ENCODE measurements around the gene PRRT1. TPM values are rescaled to one million over a fixed set of nuclear protein-coding genes. Genes with fewer than 3 reads are reported as not detected.
A peak's percentile ranks its signal among the peaks of the same experiment; 100 is the strongest.
"Not testable (repeated sequence)": the region's sequence is repeated elsewhere in the genome, so short reads cannot be mapped to it uniquely, and the experiment has no call there.

PRRT1 gene
- under 1 TPM; 0.17 to 0.33 TPM for total RNA-seq

- peak within 1 kb of the TSS; percentile 99 for H3K4me3 Mint-ChIP-seq
These were observed at the start of gene PRRT1 for GRCh38 chr6:32151863-32152768. PRRT1 (minus strand) TSS chr6:32151939; CDS start chr6:32151827, 112 bp downstream.

GRCh38 chr6:32200711-32201475 is 49.2 kb upstream of the PRRT1 start:
- peaks cover 6% of the 10 kb centered on the region in 2 donors for H3K27me3 Mint-ChIP-seq
- H3K9me3 Mint-ChIP-seq: no peaks in the 10 kb centered on the region
- ATAC-seq: no peak
- H3K4me3 Mint-ChIP-seq: no peak overlapping the region
- H3K36me3 Mint-ChIP-seq: no peaks in the 10 kb centered on the region
- no peak overlapping the region for H3K27ac Mint-ChIP-seq
- DNase-seq (ENCODE audit: low spot score): peak; percentile 32
- peaks cover 8 to 12% of the 10 kb centered on the region in 2 donors for H3K4me1 Mint-ChIP-seq (ENCODE audit: low read depth in 2 of 2)

More at GRCh38 chr6:32151863-32152768, at the start of gene PRRT1:
- Mint-ChIP-seq H3K4me1 (ENCODE audit: low read depth in 2 of 2) (peaks cover 51 to 64% of the 10 kb centered on the region in 2 donors), H3K36me3 (no peaks in the 10 kb centered on the region), H3K27me3 (peaks cover 27 to 32% of the 10 kb centered on the region in 2 donors), H3K9me3 (no peaks in the 10 kb centered on the region), H3K27ac (peak within 1 kb of the TSS in 1 of 2 donors; percentile 76)
- ATAC-seq (no peak), DNase-seq (ENCODE audit: low spot score) (no peak)

- H3K9me3 Mint-ChIP-seq: no peaks in the 10 kb centered on the region
- H3K36me3 Mint-ChIP-seq: no peaks in the 10 kb centered on the region
- peaks cover 25% of the 10 kb centered on the region in 2 donors for H3K4me1 Mint-ChIP-seq (ENCODE audit: low read depth in 2 of 2)
- H3K27me3 Mint-ChIP-seq: peaks cover 0 to 2% of the 10 kb centered on the region in 2 donors
- peak overlapping the region in 1 of 2 donors; percentile 39 for H3K27ac Mint-ChIP-seq
- DNase-seq (ENCODE audit: low spot score): peak; percentile 49
- no peak for ATAC-seq
- H3K4me3 Mint-ChIP-seq: no peak overlapping the region
These were observed 47.1 kb upstream of the PRRT1 start for GRCh38 chr6:32198866-32199265.

GRCh38 chr6:32198345-32198696 is 46.6 kb upstream of the PRRT1 start:
- Mint-ChIP-seq H3K36me3 (no peaks in the 10 kb centered on the region), H3K27me3 (no peaks in the 10 kb centered on the region), H3K4me1 (ENCODE audit: low read depth in 2 of 2) (peaks cover 30% of the 10 kb centered on the region in 2 donors), H3K4me3 (no peak overlapping the region), H3K9me3 (no peaks in the 10 kb centered on the region), H3K27ac (peak overlapping the region in 1 of 2 donors; percentile 39)
- no peak for ATAC-seq
- DNase-seq (ENCODE audit: low spot score): peak; percentile 16

GRCh38 chr6:32196682-32197616 is 45.2 kb upstream of the PRRT1 start:
- ATAC-seq: no peak
- Mint-ChIP-seq H3K9me3 (no peaks in the 10 kb centered on the region), H3K27ac (peak overlapping the region; percentile 96 to 98), H3K4me1 (ENCODE audit: low read depth in 2 of 2) (peaks cover 37 to 38% of the 10 kb centered on the region in 2 donors), H3K4me3 (peak overlapping the region; percentile 91), H3K36me3 (no peaks in the 10 kb centered on the region), H3K27me3 (no peaks in the 10 kb centered on the region)
- DNase-seq (ENCODE audit: low spot score): peak; percentile 49

- ATAC-seq: peak; percentile 0 to 2
- peak; percentile 85 for DNase-seq (ENCODE audit: low spot score)
- Mint-ChIP-seq H3K4me1 (ENCODE audit: low read depth in 2 of 2) (peaks cover 44 to 46% of the 10 kb centered on the region in 2 donors), H3K4me3 (peak overlapping the region; percentile 91), H3K27me3 (no peaks in the 10 kb centered on the region), H3K36me3 (no peaks in the 10 kb centered on the region), H3K9me3 (no peaks in the 10 kb centered on the region), H3K27ac (peak overlapping the region; percentile 96 to 98)
These were observed 44.4 kb upstream of the PRRT1 start for GRCh38 chr6:32195902-32196681.

- DNase-seq (ENCODE audit: low spot score) (peak; percentile 100), ATAC-seq (peak; percentile 92 to 94)
- Mint-ChIP-seq H3K36me3 (no peaks in the 10 kb centered on the region), H3K4me1 (ENCODE audit: low read depth in 2 of 2) (peaks cover 48% of the 10 kb centered on the region in 2 donors), H3K4me3 (peak overlapping the region; percentile 91), H3K27me3 (no peaks in the 10 kb centered on the region), H3K27ac (peak overlapping the region; percentile 96 to 98), H3K9me3 (no peaks in the 10 kb centered on the region)
These were observed 43.8 kb upstream of the PRRT1 start for GRCh38 chr6:32195652-32195901.

GRCh38 chr6:32194825-32195651 is 43.3 kb upstream of the PRRT1 start:
- ATAC-seq (no peak), DNase-seq (ENCODE audit: low spot score) (peak; percentile 34)
- H3K4me1 Mint-ChIP-seq (ENCODE audit: low read depth in 2 of 2): peaks cover 48% of the 10 kb centered on the region in 2 donors
- H3K9me3 Mint-ChIP-seq: no peaks in the 10 kb centered on the region
- H3K27ac Mint-ChIP-seq: peak overlapping the region; percentile 96 to 98
- H3K4me3 Mint-ChIP-seq: peak overlapping the region; percentile 91
- H3K36me3 Mint-ChIP-seq: no peaks in the 10 kb centered on the region
- no peaks in the 10 kb centered on the region for H3K27me3 Mint-ChIP-seq

- Mint-ChIP-seq H3K9me3 (no peaks in the 10 kb centered on the region), H3K27ac (peak overlapping the region; percentile 96 to 98), H3K4me3 (peak overlapping the region; percentile 91), H3K4me1 (ENCODE audit: low read depth in 2 of 2) (peaks cover 48% of the 10 kb centered on the region in 2 donors), H3K27me3 (no peaks in the 10 kb centered on the region), H3K36me3 (no peaks in the 10 kb centered on the region)
- DNase-seq (ENCODE audit: low spot score) (peak; percentile 13), ATAC-seq (no peak)
These were observed 42.6 kb upstream of the PRRT1 start for GRCh38 chr6:32194388-32194787.

- Mint-ChIP-seq H3K4me1 (ENCODE audit: low read depth in 2 of 2) (peaks cover 58 to 60% of the 10 kb centered on the region in 2 donors), H3K4me3 (peak overlapping the region; percentile 90), H3K27ac (peak overlapping the region; percentile 96 to 98)
- not testable (repeated sequence) for H3K36me3 Mint-ChIP-seq; H3K27me3 Mint-ChIP-seq; DNase-seq (ENCODE audit: low spot score); H3K9me3 Mint-ChIP-seq; ATAC-seq
These were observed 41.4 kb upstream of the PRRT1 start for GRCh38 chr6:32193096-32193495.

- Mint-ChIP-seq H3K36me3 (peaks cover 8% of the 10 kb centered on the region), H3K4me1 (ENCODE audit: low read depth in 2 of 2) (peaks cover 59 to 61% of the 10 kb centered on the region in 2 donors)
- peak; percentile 76 for DNase-seq (ENCODE audit: low spot score)
These were observed 40.9 kb upstream of the PRRT1 start, which contains the start of gene GPSM3 for GRCh38 chr6:32192608-32193039. GPSM3 (minus strand) TSS chr6:32192643; CDS start chr6:32192513, 130 bp downstream.

More at GRCh38 chr6:32192608-32193039, 40.9 kb upstream of the PRRT1 start, which contains the start of gene GPSM3:
- H3K27me3 Mint-ChIP-seq: no peaks in the 10 kb centered on the region
- ATAC-seq: no peak
- peak within 1 kb of the TSS; percentile 96 to 98 for H3K27ac Mint-ChIP-seq
- peak within 1 kb of the TSS; percentile 90 for H3K4me3 Mint-ChIP-seq
- H3K9me3 Mint-ChIP-seq: no peaks in the 10 kb centered on the region
